Measurements from ENCODE around the gene ROGDI.

- TF ChIP-seq EZH2 (IDR thresholded peaks at IDR 0.05; ENCODE audit: borderline replicate concordance, insufficient read depth, low read depth, low read length, poor library complexity, severe bottlenecking): no peak
- TF ChIP-seq, protein P1, sequence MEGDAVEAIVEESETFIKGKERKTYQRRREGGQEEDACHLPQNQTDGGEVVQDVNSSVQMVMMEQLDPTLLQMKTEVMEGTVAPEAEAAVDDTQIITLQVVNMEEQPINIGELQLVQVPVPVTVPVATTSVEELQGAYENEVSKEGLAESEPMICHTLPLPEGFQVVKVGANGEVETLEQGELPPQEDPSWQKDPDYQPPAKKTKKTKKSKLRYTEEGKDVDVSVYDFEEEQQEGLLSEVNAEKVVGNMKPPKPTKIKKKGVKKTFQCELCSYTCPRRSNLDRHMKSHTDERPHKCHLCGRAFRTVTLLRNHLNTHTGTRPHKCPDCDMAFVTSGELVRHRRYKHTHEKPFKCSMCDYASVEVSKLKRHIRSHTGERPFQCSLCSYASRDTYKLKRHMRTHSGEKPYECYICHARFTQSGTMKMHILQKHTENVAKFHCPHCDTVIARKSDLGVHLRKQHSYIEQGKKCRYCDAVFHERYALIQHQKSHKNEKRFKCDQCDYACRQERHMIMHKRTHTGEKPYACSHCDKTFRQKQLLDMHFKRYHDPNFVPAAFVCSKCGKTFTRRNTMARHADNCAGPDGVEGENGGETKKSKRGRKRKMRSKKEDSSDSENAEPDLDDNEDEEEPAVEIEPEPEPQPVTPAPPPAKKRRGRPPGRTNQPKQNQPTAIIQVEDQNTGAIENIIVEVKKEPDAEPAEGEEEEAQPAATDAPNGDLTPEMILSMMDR (IDR thresholded peaks at IDR 0.05): no peak
Measured at GRCh38 chr16:4839942-4840341, 37.5 kb upstream of the ROGDI start.
